DOHH2 (cell line): Measurements from ENCODE around the gene NOD2.

Experiments
- H3F3A ChIP-seq: fragments of 200-600 bp; sonication (generic), shearing (Covaris generic); 2 replicates; pipeline ENCODE4 v1.6.0; 2016; ENCODE audit warnings: antibody characterized with exemption, mild to moderate bottlenecking; ENCODE audit not compliant: control insufficient read depth, insufficient read depth
- H3K27ac ChIP-seq: fragments of 200-600 bp; sonication (generic); 2 replicates; pipeline ENCODE4 v1.5.1; 2014; ENCODE audit warnings: low read depth, mild to moderate bottlenecking, low read length, moderate library complexity
- H3K27me3 ChIP-seq: fragments of 200-600 bp; sonication (generic); 2 replicates; pipeline ENCODE4 v1.6.1; 2014; ENCODE audit warnings: mild to moderate bottlenecking, low read length, mixed read lengths; ENCODE audit not compliant: control insufficient read depth
- H3K36me3 ChIP-seq: fragments of 200-600 bp; sonication (generic); 2 replicates; pipeline ENCODE4 v1.6.1; 2014; ENCODE audit warnings: mild to moderate bottlenecking, low read length, moderate library complexity, mixed read lengths; ENCODE audit not compliant: control insufficient read depth
- H3K4me1 ChIP-seq: fragments of 200-600 bp; sonication (generic); 2 replicates; pipeline ENCODE4 v1.6.1; 2014; ENCODE audit warnings: mild to moderate bottlenecking, low read length, mixed read lengths; ENCODE audit not compliant: control insufficient read depth
- H3K4me2 ChIP-seq: fragments of 200-600 bp; sonication (generic); 2 replicates; pipeline ENCODE4 v1.6.0; 2014; ENCODE audit warnings: mild to moderate bottlenecking, low read length, moderate library complexity
- H3K4me3 ChIP-seq: fragments of 200-600 bp; sonication (generic); 2 replicates; pipeline ENCODE4 v1.5.1; 2014; ENCODE audit warnings: mild to moderate bottlenecking, low read length, mixed read lengths
- H3K79me2 ChIP-seq: fragments of 200-600 bp; sonication (generic); 2 replicates; pipeline ENCODE4 v1.6.1; 2014; ENCODE audit warnings: mild to moderate bottlenecking, low read length, mixed read lengths; ENCODE audit not compliant: control insufficient read depth
- H3K9me2 ChIP-seq: fragments of 200-600 bp; sonication (generic); replicated peaks from 2 replicates; pipeline ENCODE4 v1.6.1; 2014; ENCODE audit warnings: mild to moderate bottlenecking, low read length, mixed read lengths; ENCODE audit not compliant: control insufficient read depth
- H3K9me3 ChIP-seq: fragments of 200-600 bp; sonication (generic); 2 replicates; pipeline ENCODE4 v1.6.1; 2014; ENCODE audit warnings: antibody characterized with exemption, low read length, mixed read lengths; ENCODE audit not compliant: control insufficient read depth, insufficient read depth
- H4K20me1 ChIP-seq: fragments of 200-600 bp; sonication (generic); 2 replicates; pipeline ENCODE4 v1.6.0; 2014; ENCODE audit warnings: low read depth, mild to moderate bottlenecking, antibody characterized with exemption, low read length, moderate library complexity; ENCODE audit not compliant: control insufficient read depth, insufficient read depth
- EZH2phosphoT487 ChIP-seq: fragments of 200-600 bp; sonication (generic); IDR thresholded peaks from 2 replicates; pipeline ENCODE4 v1.6.1; 2017; ENCODE audit warnings: borderline replicate concordance, mild to moderate bottlenecking, antibody characterized with exemption, low read length, moderate library complexity, mixed read lengths
- TF ChIP-seq, protein P1 (sequence below): fragments of 200-600 bp; sonication (generic); IDR thresholded peaks from one replicate; pipeline ENCODE4 v1.5.1; 2014; ENCODE audit warnings: antibody characterized with exemption, mild to moderate bottlenecking, low read depth, low read length; ENCODE audit not compliant: poor library complexity, severe bottlenecking

The NOD2 gene

DNA sequence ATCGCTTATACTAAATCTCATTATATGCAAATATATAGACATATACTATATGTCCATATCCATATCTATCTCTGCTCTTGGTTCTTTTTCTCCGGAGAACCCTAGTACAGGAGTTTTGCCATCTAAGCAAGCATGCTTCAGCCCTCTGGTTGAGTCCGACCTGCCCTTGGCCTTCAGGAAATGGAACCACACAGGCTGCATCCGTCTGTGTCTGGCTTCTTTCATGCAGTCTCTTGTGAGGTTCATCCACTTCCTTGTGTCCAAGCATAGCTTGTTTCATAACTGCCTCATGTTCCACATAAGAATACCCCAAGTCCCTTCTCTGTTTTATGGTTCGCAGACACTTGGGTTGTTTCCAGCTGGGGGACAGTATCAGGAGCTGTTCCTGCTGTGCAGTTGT, 29.1 kb upstream of the NOD2 start:
- H3K9me2 ChIP-seq = no peaks in the 10 kb centered on the region
- no peaks in the 10 kb centered on the region for H3K4me1 ChIP-seq
- no peak overlapping the region for H3K4me3 ChIP-seq
- H3K27ac ChIP-seq = no peak overlapping the region
- H3K4me2 ChIP-seq = no peak overlapping the region
- no peaks in the 10 kb centered on the region for H3K9me3 ChIP-seq
- H3K79me2 ChIP-seq = no peaks in the 10 kb centered on the region
- H3K36me3 ChIP-seq = no peaks in the 10 kb centered on the region
- H4K20me1 ChIP-seq = no peaks in the 10 kb centered on the region
- H3F3A ChIP-seq = no peaks in the 10 kb centered on the region
- TF ChIP-seq EZH2phosphoT487 = no peak
- TF ChIP-seq, protein P1, sequence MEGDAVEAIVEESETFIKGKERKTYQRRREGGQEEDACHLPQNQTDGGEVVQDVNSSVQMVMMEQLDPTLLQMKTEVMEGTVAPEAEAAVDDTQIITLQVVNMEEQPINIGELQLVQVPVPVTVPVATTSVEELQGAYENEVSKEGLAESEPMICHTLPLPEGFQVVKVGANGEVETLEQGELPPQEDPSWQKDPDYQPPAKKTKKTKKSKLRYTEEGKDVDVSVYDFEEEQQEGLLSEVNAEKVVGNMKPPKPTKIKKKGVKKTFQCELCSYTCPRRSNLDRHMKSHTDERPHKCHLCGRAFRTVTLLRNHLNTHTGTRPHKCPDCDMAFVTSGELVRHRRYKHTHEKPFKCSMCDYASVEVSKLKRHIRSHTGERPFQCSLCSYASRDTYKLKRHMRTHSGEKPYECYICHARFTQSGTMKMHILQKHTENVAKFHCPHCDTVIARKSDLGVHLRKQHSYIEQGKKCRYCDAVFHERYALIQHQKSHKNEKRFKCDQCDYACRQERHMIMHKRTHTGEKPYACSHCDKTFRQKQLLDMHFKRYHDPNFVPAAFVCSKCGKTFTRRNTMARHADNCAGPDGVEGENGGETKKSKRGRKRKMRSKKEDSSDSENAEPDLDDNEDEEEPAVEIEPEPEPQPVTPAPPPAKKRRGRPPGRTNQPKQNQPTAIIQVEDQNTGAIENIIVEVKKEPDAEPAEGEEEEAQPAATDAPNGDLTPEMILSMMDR = no peak
- H3K27me3 ChIP-seq = no peaks in the 10 kb centered on the region

GRCh38 chr16:50665128-50665878, 28.1 kb upstream of the NOD2 start:
- Histone ChIP-seq H3K9me2 (no peaks in the 10 kb centered on the region), H3F3A (no peaks in the 10 kb centered on the region), H3K27ac (no peak overlapping the region), H4K20me1 (no peaks in the 10 kb centered on the region), H3K27me3 (no peaks in the 10 kb centered on the region), H3K79me2 (no peaks in the 10 kb centered on the region), H3K9me3 (no peaks in the 10 kb centered on the region), H3K36me3 (no peaks in the 10 kb centered on the region), H3K4me1 (no peaks in the 10 kb centered on the region), H3K4me3 (0 out of 2 replicates have a peak overlapping the region, but pooled peaks have one; percentile 3), H3K4me2 (peak overlapping the region; percentile 33)
- TF ChIP-seq, protein P1 = peak; percentile 66
- TF ChIP-seq EZH2phosphoT487 = no peak

GRCh38 chr16:50666658-50667496, 26.5 kb upstream of the NOD2 start:
- TF ChIP-seq EZH2phosphoT487 = no peak
- TF ChIP-seq, protein P1 = no peak
- H3F3A ChIP-seq = no peaks in the 10 kb centered on the region
- H4K20me1 ChIP-seq = no peaks in the 10 kb centered on the region
- no peaks in the 10 kb centered on the region for H3K36me3 ChIP-seq
- H3K4me1 ChIP-seq = no peaks in the 10 kb centered on the region
- no peak overlapping the region for H3K27ac ChIP-seq
- no peaks in the 10 kb centered on the region for H3K9me2 ChIP-seq
- H3K4me3 ChIP-seq = no peak overlapping the region
- no peaks in the 10 kb centered on the region for H3K79me2 ChIP-seq
- no peaks in the 10 kb centered on the region for H3K27me3 ChIP-seq
- H3K4me2 ChIP-seq = no peak overlapping the region
- peaks cover 10% of the 10 kb centered on the region for H3K9me3 ChIP-seq
